Cardiac atrium fibroblast (primary cell): ENCODE measurements around the gene BLM. TPM values are rescaled to one million over a fixed set of nuclear protein-coding genes. Genes with fewer than 3 reads are reported as not detected.

Experiments
- total RNA-seq: library from RNA; depleted of rRNA; stranded (reverse); fragments of >200 nt; gene quantifications from 2 replicates; pipeline ENCODE4 v1.2.3, GENCODE V29; 2015

Gene BLM
- total RNA-seq, result 1.6 and 2.3 TPM in 2 replicates

DNA sequence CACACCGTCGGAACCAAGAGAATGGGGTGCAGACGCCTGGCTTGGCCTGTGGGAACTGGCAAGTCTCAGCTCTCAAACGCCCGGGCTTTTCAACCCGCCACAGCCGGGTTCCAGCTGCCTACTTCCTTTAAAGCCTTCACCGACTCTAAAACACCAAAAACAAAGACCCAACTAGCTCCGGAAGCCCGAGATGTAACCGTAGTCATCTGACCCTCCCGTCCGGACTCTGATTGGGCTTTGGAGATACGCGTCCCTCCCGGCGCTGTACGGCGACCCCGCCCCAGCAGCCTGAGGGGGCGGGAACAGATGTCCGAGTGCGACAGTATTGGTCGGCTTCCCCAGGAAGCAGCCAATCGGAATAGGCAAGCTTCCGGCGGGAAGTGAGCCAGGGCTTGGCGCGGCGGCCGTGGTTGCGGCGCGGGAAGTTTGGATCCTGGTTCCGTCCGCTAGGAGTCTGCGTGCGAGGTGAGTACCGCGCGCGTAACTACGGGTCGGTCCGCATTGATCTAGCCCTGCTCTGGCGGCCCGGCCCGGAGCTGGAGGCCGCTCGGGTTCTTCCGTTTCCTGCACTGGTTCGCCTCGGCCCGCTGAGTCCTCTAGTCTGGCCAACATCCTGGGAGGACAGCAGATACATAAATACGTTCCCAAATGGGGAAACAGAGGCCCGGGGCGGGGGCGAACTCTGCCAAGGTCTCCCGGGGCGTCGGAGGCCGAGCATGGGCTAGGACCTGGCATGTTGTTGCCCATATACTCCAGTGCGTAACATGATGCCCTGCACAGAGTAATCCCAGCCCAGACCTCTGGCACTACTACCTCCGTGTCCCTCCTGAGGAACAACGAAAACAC lies at the start of gene BLM:
Gene BLM (plus strand): TSS at position 371 of the 846 bp plus-strand sequence. CDS start 30,047 bp downstream, outside the sequence.

Other genes with a start within 250 kb of the BLM start
- 19.1 and 20.6 TPM in 2 replicates for gene CRTC3, start 187.4 kb upstream of the BLM start, total RNA-seq
- 50.2 and 70.3 TPM in 2 replicates for gene FURIN, start 151.2 kb downstream of the BLM start, total RNA-seq
- gene FES, start 167.2 kb downstream of the BLM start, total RNA-seq, result 7.5 and 15.0 TPM in 2 replicates
- gene MAN2A2, start 186.0 kb downstream of the BLM start, total RNA-seq, result 8.1 and 20.1 TPM in 2 replicates
- 7.8 and 14.6 TPM in 2 replicates for gene HDDC3, start 215.2 kb downstream of the BLM start, total RNA-seq
- gene UNC45A, start 217.9 kb downstream of the BLM start, total RNA-seq, result 27.8 and 45.8 TPM in 2 replicates
- 7.0 and 11.7 TPM in 2 replicates for gene RCCD1, start 237.5 kb downstream of the BLM start, total RNA-seq